Calu3 (cell line): ENCODE results near the gene FBXO42. TPM values are rescaled to one million over a fixed set of nuclear protein-coding genes. Genes with fewer than 3 reads are reported as not detected.

ENCODE experiments used
- BruUV-seq: library from RNA; stranded (reverse); fragments of 400-500 nt; replicated peaks from 2 replicates; lab custom pipeline; 2021; lab: Mats Ljungman, UMichigan
- CTCF ChIA-PET: fragments of 300-600 bp; sonication (Branson Sonifier 250); formaldehyde crosslinking; loops from one replicate; lab custom pipeline; 2022; ENCODE audit warnings: antibody characterized with exemption; lab: Charles Lee
- DNase-seq: peaks from one replicate; pipeline ENCODE4 v3.0.0; 2022
- H3K27ac Mint-ChIP-seq: one replicate; pipeline ENCODE4 v1.8.0; 2022; ENCODE audit warnings: mixed read lengths; ENCODE audit not compliant: unreplicated experiment
- H3K27me3 Mint-ChIP-seq: one replicate; pipeline ENCODE4 v1.8.0; 2022; ENCODE audit warnings: mixed read lengths; ENCODE audit not compliant: unreplicated experiment
- H3K36me3 Mint-ChIP-seq: one replicate; pipeline ENCODE4 v1.8.0; 2022; ENCODE audit warnings: mild to moderate bottlenecking, moderate library complexity, mixed read lengths; ENCODE audit not compliant: insufficient read depth, unreplicated experiment
- H3K4me1 Mint-ChIP-seq: one replicate; pipeline ENCODE4 v1.8.0; 2022; ENCODE audit warnings: mild to moderate bottlenecking, low read depth, mixed read lengths; ENCODE audit not compliant: unreplicated experiment
- H3K4me3 Mint-ChIP-seq: one replicate; pipeline ENCODE4 v1.8.0; 2022; ENCODE audit warnings: mild to moderate bottlenecking, low read depth, moderate library complexity, mixed read lengths; ENCODE audit not compliant: unreplicated experiment
- H3K9me3 Mint-ChIP-seq: one replicate; pipeline ENCODE4 v1.8.0; 2022; ENCODE audit warnings: low read depth, mixed read lengths; ENCODE audit not compliant: unreplicated experiment
- intact Hi-C: fragments of 100-400 bp; cut with micrococcal nuclease; formaldehyde crosslinking; loops from one replicate; pipeline ENCODE4 v1.10.0; 2022; ENCODE audit not compliant: unreplicated experiment
- total RNA-seq: library from RNA; stranded (reverse); gene quantifications from 2 replicates; pipeline ENCODE4 v1.2.3, GENCODE V29; 2022
- TF ChIP-seq, protein P1 (sequence below): fragments of 200-600 bp; IDR thresholded peaks from one replicate; pipeline ENCODE4 v1.8.0; 2022; ENCODE audit warnings: antibody characterized with exemption; ENCODE audit not compliant: unreplicated experiment

Gene FBXO42
- total RNA-seq, 1 experiment from 2014 or later, result 10.6 TPM

DNA sequence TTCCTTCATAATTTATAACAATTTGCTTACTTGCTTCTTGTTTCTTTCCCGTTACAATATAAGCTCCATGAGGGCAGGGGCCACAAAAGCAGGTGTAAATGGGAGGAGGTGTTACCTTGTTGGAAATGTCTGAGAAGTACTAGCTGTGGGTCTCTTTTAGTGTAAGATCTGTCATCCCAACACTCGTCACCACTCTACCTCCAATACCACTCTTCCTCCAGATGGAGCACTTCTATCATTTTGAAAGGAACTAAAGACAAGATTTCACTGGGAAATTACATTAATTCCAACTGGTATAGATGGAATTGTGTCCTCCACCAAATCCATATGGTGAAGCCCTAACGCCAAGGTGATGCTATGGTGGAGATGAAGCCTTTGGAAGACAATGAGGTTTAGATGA is 62.3 kb downstream of the FBXO42 start:
- DNase-seq, result no peak
- no peaks in the 10 kb centered on the region for H3K27me3 Mint-ChIP-seq
- TF ChIP-seq, protein P1, sequence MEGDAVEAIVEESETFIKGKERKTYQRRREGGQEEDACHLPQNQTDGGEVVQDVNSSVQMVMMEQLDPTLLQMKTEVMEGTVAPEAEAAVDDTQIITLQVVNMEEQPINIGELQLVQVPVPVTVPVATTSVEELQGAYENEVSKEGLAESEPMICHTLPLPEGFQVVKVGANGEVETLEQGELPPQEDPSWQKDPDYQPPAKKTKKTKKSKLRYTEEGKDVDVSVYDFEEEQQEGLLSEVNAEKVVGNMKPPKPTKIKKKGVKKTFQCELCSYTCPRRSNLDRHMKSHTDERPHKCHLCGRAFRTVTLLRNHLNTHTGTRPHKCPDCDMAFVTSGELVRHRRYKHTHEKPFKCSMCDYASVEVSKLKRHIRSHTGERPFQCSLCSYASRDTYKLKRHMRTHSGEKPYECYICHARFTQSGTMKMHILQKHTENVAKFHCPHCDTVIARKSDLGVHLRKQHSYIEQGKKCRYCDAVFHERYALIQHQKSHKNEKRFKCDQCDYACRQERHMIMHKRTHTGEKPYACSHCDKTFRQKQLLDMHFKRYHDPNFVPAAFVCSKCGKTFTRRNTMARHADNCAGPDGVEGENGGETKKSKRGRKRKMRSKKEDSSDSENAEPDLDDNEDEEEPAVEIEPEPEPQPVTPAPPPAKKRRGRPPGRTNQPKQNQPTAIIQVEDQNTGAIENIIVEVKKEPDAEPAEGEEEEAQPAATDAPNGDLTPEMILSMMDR, result no peak
- intact Hi-C loops, result loop anchor here (2.0 kb wide), 1 partner anchor 73 kb away; no protein-coding TSS in a partner anchor
- no TSS peak for BruUV-seq
- CTCF ChIA-PET, result interaction anchor here (0.6 kb wide), 1 partner anchor 89 kb away, joined by 6 read pairs; no protein-coding TSS in a partner anchor
- H3K9me3 Mint-ChIP-seq, result no peaks in the 10 kb centered on the region
- H3K36me3 Mint-ChIP-seq, result peaks cover 4% of the 10 kb centered on the region
- no peak overlapping the region for H3K4me3 Mint-ChIP-seq
- no peaks in the 10 kb centered on the region for H3K4me1 Mint-ChIP-seq
- H3K27ac Mint-ChIP-seq, result no peak overlapping the region

DNA sequence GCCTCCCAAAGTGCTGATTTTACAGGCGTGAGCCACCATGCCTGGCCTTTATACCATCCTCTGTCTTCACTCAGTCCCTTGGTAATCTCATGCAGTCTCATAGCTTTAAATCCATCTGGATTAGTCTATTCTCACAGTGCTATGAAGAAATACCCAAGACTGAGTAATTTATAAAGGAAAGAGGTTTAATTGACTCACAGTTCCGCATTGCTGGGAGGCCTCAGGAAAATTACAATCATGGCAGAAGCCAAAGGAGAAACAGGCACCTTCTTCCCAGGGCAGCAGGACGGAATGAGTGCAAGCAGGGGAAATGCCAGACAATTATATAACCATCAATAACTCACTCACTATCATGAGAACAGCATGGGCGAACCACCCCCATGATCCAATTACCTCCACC is 66.2 kb downstream of the FBXO42 start:
- Mint-ChIP-seq H3K36me3 (no peaks in the 10 kb centered on the region), H3K27ac (no peak overlapping the region), H3K9me3 (no peaks in the 10 kb centered on the region), H3K27me3 (no peaks in the 10 kb centered on the region), H3K4me3 (no peak overlapping the region), H3K4me1 (peaks cover 9% of the 10 kb centered on the region)
- DNase-seq, result no peak
- CTCF ChIA-PET, result no interaction called here
- TF ChIP-seq, protein P1, result no peak
- intact Hi-C loops, result no loop called here
- BruUV-seq, result no TSS peak

DNA sequence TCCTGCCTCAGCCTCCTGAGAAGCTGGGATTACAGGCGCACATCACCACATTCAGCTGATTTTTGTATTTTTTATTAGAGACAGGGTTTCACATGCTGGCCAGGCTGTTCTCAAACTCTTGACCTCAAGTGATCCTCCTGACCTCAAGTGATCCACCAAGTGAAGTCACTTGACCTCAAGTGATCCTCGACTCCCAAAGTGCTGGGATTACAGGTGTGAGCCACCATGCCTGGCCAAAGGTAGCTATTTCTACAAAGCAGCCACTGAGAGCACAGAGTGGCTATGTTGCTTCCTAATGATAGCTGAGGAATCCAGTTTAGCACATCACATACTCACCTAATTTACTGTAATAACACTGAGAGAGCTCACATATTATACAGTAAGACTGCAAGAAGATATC is 70.5 kb downstream of the FBXO42 start:
- DNase-seq, result no peak
- intact Hi-C loops, result no loop called here
- Mint-ChIP-seq H3K36me3 (peaks cover 4% of the 10 kb centered on the region), H3K4me1 (peaks cover 9% of the 10 kb centered on the region), H3K27ac (no peak overlapping the region), H3K4me3 (no peak overlapping the region), H3K9me3 (no peaks in the 10 kb centered on the region), H3K27me3 (no peaks in the 10 kb centered on the region)
- CTCF ChIA-PET, result no interaction called here
- no TSS peak for BruUV-seq
- TF ChIP-seq, protein P1, result no peak

DNA sequence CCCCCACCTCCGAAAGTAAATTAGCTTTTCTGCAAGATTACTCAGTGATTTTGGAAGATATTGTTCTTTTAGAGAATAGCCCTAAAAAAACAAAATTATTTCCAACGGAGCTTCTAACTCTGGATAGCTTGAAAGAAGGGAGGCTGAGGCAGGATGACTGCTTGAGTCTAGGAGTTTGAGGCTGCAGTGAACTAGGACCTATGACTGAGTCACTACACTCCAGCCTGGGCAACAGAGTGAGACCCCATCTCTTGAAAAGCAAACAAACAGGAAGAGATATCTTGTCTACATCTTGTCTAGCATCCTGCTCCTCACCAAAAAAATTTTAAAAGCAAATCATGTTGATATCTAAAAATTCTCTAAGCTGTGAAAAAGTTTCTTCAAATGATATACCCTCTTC is 73.1 kb downstream of the FBXO42 start:
- Mint-ChIP-seq H3K4me1 (peaks cover 3% of the 10 kb centered on the region), H3K27me3 (no peaks in the 10 kb centered on the region), H3K4me3 (no peak overlapping the region), H3K36me3 (peaks cover 4% of the 10 kb centered on the region), H3K27ac (no peak overlapping the region), H3K9me3 (no peaks in the 10 kb centered on the region)
- intact Hi-C loops, result no loop called here
- CTCF ChIA-PET, result interaction anchor here (0.8 kb wide), 1 partner anchor 51 kb away, joined by 5 read pairs; no protein-coding TSS in a partner anchor
- TF ChIP-seq, protein P1, result no peak
- no peak for DNase-seq
- BruUV-seq, result no TSS peak
